SK-N-SH treated with all-trans-retinoic acid at 6 μM for 48 hours (cell line): ENCODE results near the gene THNSL1.

Experiments
- ATAC-seq: fragments of 200-7000 bp; cut with Tn5 transposase; 3 replicates; pipeline ENCODE4 v1.9.1; 2020; ENCODE audit warnings: mild to moderate bottlenecking, moderate library complexity
- ARNTL ChIP-seq: fragments of 450-650 bp; formaldehyde crosslinking; IDR thresholded peaks from 2 replicates; pipeline ENCODE4 v1.5.0; 2020; ENCODE audit warnings: low read depth, mild to moderate bottlenecking, moderate library complexity, borderline replicate concordance
- BACH2 ChIP-seq: fragments of 250-450 bp; sonication (Bioruptor Pico); IDR thresholded peaks from 2 replicates; pipeline ENCODE4 v1.9.0; 2021; ENCODE audit warnings: mild to moderate bottlenecking, borderline replicate concordance
- CREB5 ChIP-seq: fragments of 250-450 bp; sonication (Bioruptor Pico); IDR thresholded peaks from 2 replicates; pipeline ENCODE4 v1.5.1; 2020; ENCODE audit warnings: low read depth, mild to moderate bottlenecking, moderate library complexity
- CSDC2 ChIP-seq: fragments of 250-450 bp; sonication (Bioruptor Pico); IDR thresholded peaks from 2 replicates; pipeline ENCODE4 v1.5.0; 2020; ENCODE audit warnings: mild to moderate bottlenecking, moderate library complexity
- CSRNP3 ChIP-seq: fragments of 250-450 bp; sonication (Bioruptor Pico); IDR thresholded peaks from 2 replicates; pipeline ENCODE4 v1.5.1; 2021; ENCODE audit warnings: mild to moderate bottlenecking, moderate library complexity
- ESRRG ChIP-seq: fragments of 250-450 bp; sonication (Bioruptor Pico); IDR thresholded peaks from 2 replicates; pipeline ENCODE4 v1.6.1; 2021; ENCODE audit warnings: mild to moderate bottlenecking
- GLIS3 ChIP-seq: fragments of 250-450 bp; sonication (Bioruptor Pico); IDR thresholded peaks from 2 replicates; pipeline ENCODE4 v1.5.0; 2020; ENCODE audit warnings: mild to moderate bottlenecking, moderate library complexity
- ISL1 ChIP-seq: fragments of 250-450 bp; sonication (Bioruptor Pico); IDR thresholded peaks from 2 replicates; pipeline ENCODE4 v2.1.2; 2022; ENCODE audit warnings: mild to moderate bottlenecking, moderate library complexity
- OSR1 ChIP-seq: fragments of 250-450 bp; sonication (Bioruptor Pico); IDR thresholded peaks from 2 replicates; pipeline ENCODE4 v1.8.0; 2022; ENCODE audit warnings: moderate library complexity, mild to moderate bottlenecking, inconsistent platforms
- PATZ1 ChIP-seq: fragments of 250-450 bp; sonication (Bioruptor Pico); IDR thresholded peaks from 2 replicates; pipeline ENCODE4 v1.8.0; 2020; ENCODE audit warnings: mild to moderate bottlenecking, moderate library complexity, borderline replicate concordance
- POU6F1 ChIP-seq: fragments of 250-450 bp; sonication (Bioruptor Pico); IDR thresholded peaks from 2 replicates; pipeline ENCODE4 v1.8.0; 2021; ENCODE audit warnings: low read depth, mild to moderate bottlenecking, moderate library complexity, borderline replicate concordance
- RARB ChIP-seq: fragments of 250-450 bp; sonication (Bioruptor Pico); IDR thresholded peaks from 2 replicates; pipeline ENCODE4 v1.8.0; 2021; ENCODE audit warnings: mild to moderate bottlenecking, moderate library complexity
- TCF4 ChIP-seq: fragments of 250-450 bp; sonication (Bioruptor Pico); IDR thresholded peaks from 2 replicates; pipeline ENCODE4 v1.8.0; 2021; ENCODE audit warnings: mild to moderate bottlenecking, moderate library complexity, borderline replicate concordance
- TOX ChIP-seq: fragments of 250-450 bp; sonication (Bioruptor Pico); IDR thresholded peaks from 2 replicates; pipeline ENCODE4 v1.8.0; 2021; ENCODE audit warnings: mild to moderate bottlenecking, moderate library complexity, borderline replicate concordance
- ZC3H10 ChIP-seq: fragments of 250-450 bp; sonication (Bioruptor Pico); IDR thresholded peaks from 2 replicates; pipeline ENCODE4 v1.5.1; 2021; ENCODE audit warnings: mild to moderate bottlenecking, moderate library complexity
- ZFP3 ChIP-seq: fragments of 250-450 bp; sonication (Bioruptor Pico); IDR thresholded peaks from 2 replicates; pipeline ENCODE4 v1.5.0; 2020; ENCODE audit warnings: mild to moderate bottlenecking, moderate library complexity
- ZFP30 ChIP-seq: fragments of 450-650 bp; formaldehyde crosslinking; IDR thresholded peaks from 2 replicates; pipeline ENCODE4 v1.5.0; 2022; ENCODE audit warnings: mild to moderate bottlenecking, moderate library complexity
- ZNF565 ChIP-seq: fragments of 450-650 bp; formaldehyde crosslinking; conservative IDR thresholded peaks from 2 replicates; pipeline ENCODE4 v1.5.0; 2020; ENCODE audit warnings: low read depth, mild to moderate bottlenecking, moderate library complexity
- ZNF70 ChIP-seq: fragments of 450-650 bp; formaldehyde crosslinking; IDR thresholded peaks from 2 replicates; pipeline ENCODE4 v1.5.0; 2020; ENCODE audit warnings: mild to moderate bottlenecking, moderate library complexity
- ZNF8 ChIP-seq: fragments of 450-650 bp; formaldehyde crosslinking; IDR thresholded peaks from 2 replicates; pipeline ENCODE4 v1.5.0; 2020; ENCODE audit warnings: mild to moderate bottlenecking, moderate library complexity

The THNSL1 gene

GRCh38 chr10:25063644-25064043, 47.2 kb downstream of the THNSL1 start (continued):
- no peak for TF ChIP-seq CREB5 (CRISPR knock-in tag)
- TF ChIP-seq TOX = no peak
- TF ChIP-seq ARNTL = no peak

GRCh38 chr10:25064401-25064800, 48.0 kb downstream of the THNSL1 start:
- TF ChIP-seq TCF4 (CRISPR knock-in tag) (no peak), OSR1 (CRISPR knock-in tag) (no peak), CSRNP3 (CRISPR knock-in tag) (no peak), CSDC2 (no peak), GLIS3 (CRISPR knock-in tag) (no peak), BACH2 (no peak), TOX (no peak), ZNF565 (CRISPR knock-in tag) (no peak), ESRRG (CRISPR knock-in tag) (no peak), ZNF8 (CRISPR knock-in tag) (no peak), ZNF70 (CRISPR knock-in tag) (no peak), ZFP3 (CRISPR knock-in tag) (no peak)
- ATAC-seq = no peak

GRCh38 chr10:25065761-25066476, 49.5 kb downstream of the THNSL1 start:
- TF ChIP-seq ZFP3 (CRISPR knock-in tag) = no peak
- TF ChIP-seq ZNF70 (CRISPR knock-in tag) = no peak
- TF ChIP-seq BACH2 = no peak
- no peak for TF ChIP-seq ESRRG (CRISPR knock-in tag)
- no peak for TF ChIP-seq ZFP30 (CRISPR knock-in tag)
- no peak for TF ChIP-seq TCF4 (CRISPR knock-in tag)
- no peak for TF ChIP-seq GLIS3 (CRISPR knock-in tag)
- no peak for TF ChIP-seq ISL1
- TF ChIP-seq POU6F1 (CRISPR knock-in tag) = no peak
- TF ChIP-seq PATZ1 (CRISPR knock-in tag) = no peak
- TF ChIP-seq ARNTL = no peak
- no peak for ATAC-seq

- no peak for ATAC-seq
- no peak for TF ChIP-seq CREB5 (CRISPR knock-in tag)
- no peak for TF ChIP-seq TCF4 (CRISPR knock-in tag)
- TF ChIP-seq ZC3H10 (CRISPR knock-in tag) = no peak
- TF ChIP-seq RARB (CRISPR knock-in tag) = no peak
- no peak for TF ChIP-seq ZFP30 (CRISPR knock-in tag)
Measured at GRCh38 chr10:25068152-25069058, 52.0 kb downstream of the THNSL1 start.
